Fibroblast of villous mesenchyme (primary cell): ENCODE results near the gene ACOXL. TPM values are rescaled to one million over a fixed set of nuclear protein-coding genes. Genes with fewer than 3 reads are reported as not detected.

Experiments
- DNase-seq: peaks from one replicate; pipeline ENCODE4 v3.0.0-alpha.2; 2010; ENCODE audit warnings: low read depth
- H3K4me3 ChIP-seq: 2 replicates; pipeline ENCODE4 v1.5.1; 2011; ENCODE audit warnings: low read depth, mild to moderate bottlenecking, low read length
- total RNA-seq: library from RNA; depleted of rRNA; stranded (reverse); fragments of >200 nt; gene quantifications from 2 replicates; pipeline ENCODE4 v1.2.3, GENCODE V29; 2012
- TF ChIP-seq, protein P1 (sequence below): IDR thresholded peaks from 2 replicates; pipeline ENCODE4 v1.5.1; 2012; ENCODE audit warnings: low read depth, mild to moderate bottlenecking, low read length; ENCODE audit not compliant: insufficient read depth

Gene ACOXL
- total RNA-seq, 1 donor = not detected

DNA sequence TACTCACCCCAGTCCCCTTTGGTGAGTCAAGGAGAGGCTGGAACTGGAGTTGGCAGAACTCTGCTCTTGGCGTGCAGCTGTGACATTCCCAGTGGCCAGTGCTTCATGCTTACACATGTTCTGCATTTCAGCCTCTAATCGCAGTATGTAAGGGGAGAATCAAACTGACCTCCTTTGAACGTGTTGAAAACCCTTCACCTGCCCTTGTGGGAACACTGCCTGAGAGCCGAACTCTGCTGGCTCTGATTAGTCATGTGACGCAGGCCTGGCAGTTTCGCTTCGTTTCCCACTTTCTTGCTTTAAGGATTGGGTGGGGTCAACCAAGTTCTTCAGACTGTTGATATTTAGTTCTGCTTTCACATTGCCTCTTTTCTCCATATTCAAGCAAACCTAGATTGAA, 214.5 kb downstream of the ACOXL start:
- H3K4me3 ChIP-seq = no peak overlapping the region
- DNase-seq = no peak
- TF ChIP-seq, protein P1, sequence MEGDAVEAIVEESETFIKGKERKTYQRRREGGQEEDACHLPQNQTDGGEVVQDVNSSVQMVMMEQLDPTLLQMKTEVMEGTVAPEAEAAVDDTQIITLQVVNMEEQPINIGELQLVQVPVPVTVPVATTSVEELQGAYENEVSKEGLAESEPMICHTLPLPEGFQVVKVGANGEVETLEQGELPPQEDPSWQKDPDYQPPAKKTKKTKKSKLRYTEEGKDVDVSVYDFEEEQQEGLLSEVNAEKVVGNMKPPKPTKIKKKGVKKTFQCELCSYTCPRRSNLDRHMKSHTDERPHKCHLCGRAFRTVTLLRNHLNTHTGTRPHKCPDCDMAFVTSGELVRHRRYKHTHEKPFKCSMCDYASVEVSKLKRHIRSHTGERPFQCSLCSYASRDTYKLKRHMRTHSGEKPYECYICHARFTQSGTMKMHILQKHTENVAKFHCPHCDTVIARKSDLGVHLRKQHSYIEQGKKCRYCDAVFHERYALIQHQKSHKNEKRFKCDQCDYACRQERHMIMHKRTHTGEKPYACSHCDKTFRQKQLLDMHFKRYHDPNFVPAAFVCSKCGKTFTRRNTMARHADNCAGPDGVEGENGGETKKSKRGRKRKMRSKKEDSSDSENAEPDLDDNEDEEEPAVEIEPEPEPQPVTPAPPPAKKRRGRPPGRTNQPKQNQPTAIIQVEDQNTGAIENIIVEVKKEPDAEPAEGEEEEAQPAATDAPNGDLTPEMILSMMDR = no peak

DNA sequence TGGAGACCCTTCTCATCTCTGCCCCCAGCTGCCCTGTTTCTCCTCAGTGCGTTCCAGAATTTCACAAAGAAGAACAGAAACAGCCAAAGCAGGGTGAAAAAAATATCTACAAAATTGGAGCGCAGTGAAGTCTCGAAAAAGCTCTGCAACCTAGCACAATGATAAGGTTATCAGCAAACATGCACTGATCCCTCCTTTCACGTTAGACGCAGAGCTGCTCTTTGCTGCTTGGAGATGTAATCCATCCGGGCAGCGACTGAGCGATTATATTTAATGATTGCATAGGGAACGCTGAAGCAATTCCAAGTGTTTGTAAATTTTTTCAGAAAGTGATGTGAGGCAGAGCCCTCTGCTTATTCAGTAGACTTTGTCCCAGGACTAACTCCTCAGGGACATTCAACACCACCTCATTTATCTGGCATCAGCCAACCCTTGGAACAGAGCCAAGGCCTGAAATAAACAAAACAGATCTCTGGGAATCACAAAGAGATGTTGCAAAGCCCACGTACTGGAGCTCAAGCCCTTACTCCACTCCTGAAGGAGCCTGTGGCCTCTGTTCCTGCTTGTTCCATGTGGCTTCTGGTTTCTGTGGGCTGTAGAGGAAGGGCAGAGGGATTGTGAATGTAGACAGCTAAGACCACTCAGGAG, 215.8 kb downstream of the ACOXL start:
- TF ChIP-seq, protein P1 = no peak
- H3K4me3 ChIP-seq = no peak overlapping the region
- DNase-seq = peak; percentile 12

GRCh38 chr2:110950281-110950680, 217.9 kb downstream of the ACOXL start:
- TF ChIP-seq, protein P1 = no peak
- no peak for DNase-seq
- H3K4me3 ChIP-seq = no peak overlapping the region

- no peak for DNase-seq
- TF ChIP-seq, protein P1 = no peak
- no peak overlapping the region for H3K4me3 ChIP-seq
Observed at GRCh38 chr2:110955045-110955444, 222.7 kb downstream of the ACOXL start.

GRCh38 chr2:110955556-110955955, 223.2 kb downstream of the ACOXL start:
- TF ChIP-seq, protein P1 = no peak

DNA sequence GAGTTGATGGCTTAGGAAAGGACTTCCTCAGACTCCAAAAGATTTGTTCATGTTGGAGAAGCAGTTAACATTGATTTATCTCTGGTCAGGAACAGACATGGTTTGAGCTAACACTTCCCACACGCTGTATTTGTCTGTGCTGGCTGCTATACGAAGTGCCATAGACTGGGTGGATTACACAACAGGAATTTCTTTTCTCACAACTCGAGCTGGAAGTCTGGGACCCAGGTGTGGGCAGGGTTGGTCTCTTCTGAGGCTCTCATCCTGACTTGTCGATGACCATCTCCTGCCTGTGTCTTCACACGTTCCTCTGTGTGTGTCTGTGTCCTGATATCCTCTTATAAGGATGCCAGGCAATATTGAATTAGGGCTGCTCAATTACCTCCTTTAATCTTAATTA, 224.9 kb downstream of the ACOXL start:
- TF ChIP-seq, protein P1 = no peak
- DNase-seq = no peak
- no peak overlapping the region for H3K4me3 ChIP-seq

More at GRCh38 chr2:110955556-110955955, 223.2 kb downstream of the ACOXL start:
- H3K4me3 ChIP-seq = no peak overlapping the region
- no peak for DNase-seq
